Neural cell (in vitro differentiated cells): ENCODE measurements around the gene GARIN5A. TPM values are rescaled to one million over a fixed set of nuclear protein-coding genes. Genes with fewer than 3 reads are reported as not detected.

ENCODE experiments used
- H2AFZ ChIP-seq: fragments of 200-600, 300-800 bp; sonication (generic), shearing (Covaris generic); 2 replicates; pipeline ENCODE4 v1.6.0; 2014; ENCODE audit warnings: low read depth, mild to moderate bottlenecking, antibody characterized with exemption, low read length, moderate library complexity
- H3F3A ChIP-seq: fragments of 200-600 bp; shearing (Covaris generic); 2 replicates; pipeline ENCODE4 v1.6.1; 2016; ENCODE audit warnings: mild to moderate bottlenecking, moderate library complexity, mixed read lengths, antibody characterized with exemption, low read length; ENCODE audit not compliant: insufficient read depth, poor library complexity, severe bottlenecking
- H3K27ac ChIP-seq: fragments of 200-600, 300-800 bp; sonication (generic), shearing (Covaris generic); 2 replicates; pipeline ENCODE4 v1.5.1; 2014; ENCODE audit warnings: mild to moderate bottlenecking, low read length, moderate library complexity
- H3K27me3 ChIP-seq: fragments of 300-800, 200-600 bp; sonication (generic), shearing (Covaris generic); 2 replicates; pipeline ENCODE4 v1.6.0; 2014; ENCODE audit warnings: mild to moderate bottlenecking, low read depth, low read length, moderate library complexity; ENCODE audit not compliant: insufficient read depth
- H3K36me3 ChIP-seq: fragments of 300-800, 200-600 bp; sonication (generic), shearing (Covaris generic); 2 replicates; pipeline ENCODE4 v1.5.1; 2014; ENCODE audit warnings: mild to moderate bottlenecking, antibody characterized with exemption, low read length, moderate library complexity; ENCODE audit not compliant: insufficient read depth
- H3K4me2 ChIP-seq: fragments of 300-800, 200-600 bp; sonication (generic), shearing (Covaris generic); 2 replicates; pipeline ENCODE4 v1.6.0; 2014; ENCODE audit warnings: mild to moderate bottlenecking, low read length
- H3K4me3 ChIP-seq: fragments of 300-800, 200-600 bp; sonication (generic), shearing (Covaris generic); 2 replicates; pipeline ENCODE4 v1.5.1; 2014; ENCODE audit warnings: mild to moderate bottlenecking, low read length, moderate library complexity
- H3K79me2 ChIP-seq: fragments of 200-600 bp; shearing (Covaris generic); replicated peaks from 2 replicates; pipeline ENCODE4 v1.6.0; 2014; ENCODE audit warnings: mild to moderate bottlenecking, low read length, moderate library complexity; ENCODE audit not compliant: insufficient read depth
- H3K9ac ChIP-seq: fragments of 300-800, 200-600 bp; sonication (generic), shearing (Covaris generic); 2 replicates; pipeline ENCODE4 v1.6.1; 2016; ENCODE audit warnings: mild to moderate bottlenecking, low read length, mixed read lengths
- H3K9me2 ChIP-seq: fragments of 200-600 bp; shearing (Covaris generic); 2 replicates; pipeline ENCODE4 v1.6.1; 2016; ENCODE audit warnings: mild to moderate bottlenecking, low read length, mixed read lengths; ENCODE audit not compliant: insufficient read depth
- H3K9me3 ChIP-seq: fragments of 200-600, 300-800 bp; sonication (generic), shearing (Covaris generic); 2 replicates; pipeline ENCODE4 v1.6.1; 2016; ENCODE audit warnings: mild to moderate bottlenecking, mixed run types, low read length, moderate library complexity, mixed read lengths
- H4K20me1 ChIP-seq: fragments of 200-600 bp; shearing (Covaris generic); 2 replicates; pipeline ENCODE4 v1.6.1; 2016; ENCODE audit warnings: mild to moderate bottlenecking, mixed run types; ENCODE audit not compliant: insufficient read depth
- EP300 ChIP-seq: fragments of 450-650 bp; conservative IDR thresholded peaks from 2 replicates; pipeline ENCODE4 v1.6.1; 2014; ENCODE audit warnings: antibody characterized with exemption, mild to moderate bottlenecking, moderate library complexity; ENCODE audit not compliant: poor library complexity, severe bottlenecking
- EZH2 ChIP-seq: fragments of 200-600, 300-800 bp; shearing (Covaris generic), sonication (generic); IDR thresholded peaks from 2 replicates; pipeline ENCODE4 v1.6.1; 2014; ENCODE audit warnings: antibody characterized with exemption, low read length, borderline replicate concordance, mild to moderate bottlenecking; ENCODE audit not compliant: insufficient read depth, poor library complexity, severe bottlenecking
- MXI1 ChIP-seq: fragments of 450-650 bp; conservative IDR thresholded peaks from 2 replicates; pipeline ENCODE4 v1.6.1; 2014; ENCODE audit warnings: antibody characterized with exemption, mild to moderate bottlenecking; ENCODE audit not compliant: poor library complexity, severe bottlenecking
- POLR2AphosphoS5 ChIP-seq: IDR thresholded peaks from 2 replicates; pipeline ENCODE4 v1.6.1; 2012
- RAD21 ChIP-seq: fragments of 450-650 bp; conservative IDR thresholded peaks from 2 replicates; pipeline ENCODE4 v1.6.1; 2014; ENCODE audit warnings: antibody characterized with exemption, mild to moderate bottlenecking, moderate library complexity
- SMC3 ChIP-seq: fragments of 450-650 bp; conservative IDR thresholded peaks from 2 replicates; pipeline ENCODE4 v1.6.1; 2014; ENCODE audit warnings: antibody characterized with exemption, mild to moderate bottlenecking, moderate library complexity; ENCODE audit not compliant: poor library complexity
- TAF1 ChIP-seq: IDR thresholded peaks from 2 replicates; pipeline ENCODE4 v1.6.1; 2012; ENCODE audit warnings: low read depth
- polyA plus RNA-seq: library from polyadenylated mRNA; depleted of rRNA; stranded (reverse); fragments of >200 nt; gene quantifications from 2 replicates; pipeline ENCODE4 v1.2.3, GENCODE V29; 2014
- TF ChIP-seq, protein P1 (sequence below): IDR thresholded peaks from 2 replicates; pipeline ENCODE4 v1.6.1; 2012; ENCODE audit warnings: borderline replicate concordance
- TF ChIP-seq, protein P2 (sequence below): fragments of 450-650 bp; IDR thresholded peaks from 2 replicates; pipeline ENCODE4 v1.5.1; 2014; ENCODE audit warnings: antibody characterized with exemption, mild to moderate bottlenecking, moderate library complexity; ENCODE audit not compliant: poor library complexity, severe bottlenecking

GARIN5A gene
- polyA plus RNA-seq, 1 donor from 2014 or later = 3.3 TPM

DNA sequence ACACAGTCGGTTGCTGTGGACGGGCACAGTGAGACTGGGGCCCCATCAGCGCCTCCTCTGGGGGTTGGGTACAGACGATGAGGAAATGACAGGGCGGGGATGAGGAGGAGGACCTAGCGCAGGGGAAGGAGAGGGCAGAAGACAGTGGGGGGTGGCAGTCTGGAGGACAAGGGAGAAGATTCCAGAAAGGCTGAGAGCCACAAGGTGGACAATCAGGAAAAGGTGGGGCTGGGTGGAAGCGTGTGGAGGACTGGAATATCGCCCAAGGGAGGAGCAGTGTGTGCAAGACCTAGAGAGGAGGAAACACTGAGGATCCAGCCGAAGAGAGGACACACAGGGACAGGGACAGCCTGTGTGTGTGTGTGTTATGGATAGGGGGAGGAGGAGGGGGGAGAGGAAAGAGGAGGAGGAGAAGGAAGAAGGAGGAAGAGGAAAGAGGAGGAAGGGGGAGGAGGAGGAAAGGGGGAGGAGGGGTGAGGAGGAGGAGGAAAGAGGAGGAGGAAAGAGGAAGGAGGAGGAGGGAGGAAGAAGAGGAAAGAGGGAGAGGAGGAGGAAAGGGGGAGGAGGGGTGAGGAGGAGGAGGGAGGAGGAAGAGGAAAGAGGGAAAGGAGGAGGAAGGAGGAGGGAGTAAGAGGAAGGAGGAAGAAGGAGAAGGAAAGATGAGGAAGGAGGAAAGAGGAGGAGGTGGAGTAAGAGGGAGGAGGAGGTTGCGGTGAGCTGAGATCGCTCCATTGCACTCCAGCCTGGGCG, 15.8 kb upstream of the GARIN5A start:
- no peak overlapping the region for H3K4me2 ChIP-seq
- TF ChIP-seq EP300 = no peak
- no peak for TF ChIP-seq POLR2AphosphoS5
- TF ChIP-seq SMC3 = no peak
- no peak for TF ChIP-seq RAD21
- no peak for TF ChIP-seq TAF1
- TF ChIP-seq MXI1 = no peak
- TF ChIP-seq EZH2 = no peak
- TF ChIP-seq, protein P1, sequence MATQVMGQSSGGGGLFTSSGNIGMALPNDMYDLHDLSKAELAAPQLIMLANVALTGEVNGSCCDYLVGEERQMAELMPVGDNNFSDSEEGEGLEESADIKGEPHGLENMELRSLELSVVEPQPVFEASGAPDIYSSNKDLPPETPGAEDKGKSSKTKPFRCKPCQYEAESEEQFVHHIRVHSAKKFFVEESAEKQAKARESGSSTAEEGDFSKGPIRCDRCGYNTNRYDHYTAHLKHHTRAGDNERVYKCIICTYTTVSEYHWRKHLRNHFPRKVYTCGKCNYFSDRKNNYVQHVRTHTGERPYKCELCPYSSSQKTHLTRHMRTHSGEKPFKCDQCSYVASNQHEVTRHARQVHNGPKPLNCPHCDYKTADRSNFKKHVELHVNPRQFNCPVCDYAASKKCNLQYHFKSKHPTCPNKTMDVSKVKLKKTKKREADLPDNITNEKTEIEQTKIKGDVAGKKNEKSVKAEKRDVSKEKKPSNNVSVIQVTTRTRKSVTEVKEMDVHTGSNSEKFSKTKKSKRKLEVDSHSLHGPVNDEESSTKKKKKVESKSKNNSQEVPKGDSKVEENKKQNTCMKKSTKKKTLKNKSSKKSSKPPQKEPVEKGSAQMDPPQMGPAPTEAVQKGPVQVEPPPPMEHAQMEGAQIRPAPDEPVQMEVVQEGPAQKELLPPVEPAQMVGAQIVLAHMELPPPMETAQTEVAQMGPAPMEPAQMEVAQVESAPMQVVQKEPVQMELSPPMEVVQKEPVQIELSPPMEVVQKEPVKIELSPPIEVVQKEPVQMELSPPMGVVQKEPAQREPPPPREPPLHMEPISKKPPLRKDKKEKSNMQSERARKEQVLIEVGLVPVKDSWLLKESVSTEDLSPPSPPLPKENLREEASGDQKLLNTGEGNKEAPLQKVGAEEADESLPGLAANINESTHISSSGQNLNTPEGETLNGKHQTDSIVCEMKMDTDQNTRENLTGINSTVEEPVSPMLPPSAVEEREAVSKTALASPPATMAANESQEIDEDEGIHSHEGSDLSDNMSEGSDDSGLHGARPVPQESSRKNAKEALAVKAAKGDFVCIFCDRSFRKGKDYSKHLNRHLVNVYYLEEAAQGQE = no peak
- TF ChIP-seq, protein P2, sequence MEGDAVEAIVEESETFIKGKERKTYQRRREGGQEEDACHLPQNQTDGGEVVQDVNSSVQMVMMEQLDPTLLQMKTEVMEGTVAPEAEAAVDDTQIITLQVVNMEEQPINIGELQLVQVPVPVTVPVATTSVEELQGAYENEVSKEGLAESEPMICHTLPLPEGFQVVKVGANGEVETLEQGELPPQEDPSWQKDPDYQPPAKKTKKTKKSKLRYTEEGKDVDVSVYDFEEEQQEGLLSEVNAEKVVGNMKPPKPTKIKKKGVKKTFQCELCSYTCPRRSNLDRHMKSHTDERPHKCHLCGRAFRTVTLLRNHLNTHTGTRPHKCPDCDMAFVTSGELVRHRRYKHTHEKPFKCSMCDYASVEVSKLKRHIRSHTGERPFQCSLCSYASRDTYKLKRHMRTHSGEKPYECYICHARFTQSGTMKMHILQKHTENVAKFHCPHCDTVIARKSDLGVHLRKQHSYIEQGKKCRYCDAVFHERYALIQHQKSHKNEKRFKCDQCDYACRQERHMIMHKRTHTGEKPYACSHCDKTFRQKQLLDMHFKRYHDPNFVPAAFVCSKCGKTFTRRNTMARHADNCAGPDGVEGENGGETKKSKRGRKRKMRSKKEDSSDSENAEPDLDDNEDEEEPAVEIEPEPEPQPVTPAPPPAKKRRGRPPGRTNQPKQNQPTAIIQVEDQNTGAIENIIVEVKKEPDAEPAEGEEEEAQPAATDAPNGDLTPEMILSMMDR = no peak
- H2AFZ ChIP-seq = no peak overlapping the region
- H4K20me1 ChIP-seq = no peaks in the 10 kb centered on the region
- no peak overlapping the region for H3K27ac ChIP-seq
- H3K4me3 ChIP-seq = no peak overlapping the region
- peaks cover 34% of the 10 kb centered on the region for H3K27me3 ChIP-seq
- H3K79me2 ChIP-seq = no peaks in the 10 kb centered on the region
- H3K9me2 ChIP-seq = no peaks in the 10 kb centered on the region
- H3K9me3 ChIP-seq = no peaks in the 10 kb centered on the region
- H3K36me3 ChIP-seq = no peaks in the 10 kb centered on the region
- H3F3A ChIP-seq = no peaks in the 10 kb centered on the region
- no peak overlapping the region for H3K9ac ChIP-seq

DNA sequence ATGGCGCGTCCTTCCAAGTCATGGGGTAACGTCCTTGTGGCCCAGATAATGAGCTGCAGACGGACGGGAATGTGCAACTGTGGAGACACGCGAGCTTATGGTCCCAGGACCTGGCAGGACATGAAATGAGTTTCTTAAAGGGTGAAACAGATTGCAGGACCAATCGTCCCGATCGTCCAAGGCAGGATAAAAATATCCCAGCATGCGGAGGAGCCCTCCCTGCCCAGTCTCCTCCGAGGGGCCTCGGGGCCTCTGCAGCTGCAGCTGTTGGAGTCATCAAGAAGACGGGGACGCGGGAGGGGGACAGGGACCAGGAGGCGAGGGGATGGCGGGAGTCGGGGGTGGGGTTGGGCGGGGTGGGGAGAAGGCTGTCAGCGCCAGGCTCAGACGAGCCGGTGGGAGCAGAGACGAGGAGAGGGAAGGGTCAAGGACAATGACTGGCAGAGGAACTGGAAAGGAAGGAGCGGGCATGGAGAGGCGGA, 14.4 kb upstream of the GARIN5A start:
- Histone ChIP-seq H3K9ac (no peak overlapping the region), H2AFZ (no peak overlapping the region)

More for the DNA sequence above, 14.4 kb upstream of the GARIN5A start:
- no peaks in the 10 kb centered on the region for H3K9me2 ChIP-seq
- H3K4me2 ChIP-seq = no peak overlapping the region
- H3K36me3 ChIP-seq = no peaks in the 10 kb centered on the region
- peaks cover 34% of the 10 kb centered on the region for H3K27me3 ChIP-seq
- TF ChIP-seq EP300 (no peak), SMC3 (no peak), MXI1 (no peak), EZH2 (no peak), POLR2AphosphoS5 (no peak), TAF1 (no peak), RAD21 (no peak)
- TF ChIP-seq, protein P1 = no peak
- TF ChIP-seq, protein P2 = no peak
- no peak overlapping the region for H3K27ac ChIP-seq
- H4K20me1 ChIP-seq = no peaks in the 10 kb centered on the region
- H3F3A ChIP-seq = no peaks in the 10 kb centered on the region
- no peaks in the 10 kb centered on the region for H3K79me2 ChIP-seq
- H3K4me3 ChIP-seq = no peak overlapping the region
- H3K9me3 ChIP-seq = no peaks in the 10 kb centered on the region
